ENCODE data around the gene KTN1.

Gene KTN1

DNA sequence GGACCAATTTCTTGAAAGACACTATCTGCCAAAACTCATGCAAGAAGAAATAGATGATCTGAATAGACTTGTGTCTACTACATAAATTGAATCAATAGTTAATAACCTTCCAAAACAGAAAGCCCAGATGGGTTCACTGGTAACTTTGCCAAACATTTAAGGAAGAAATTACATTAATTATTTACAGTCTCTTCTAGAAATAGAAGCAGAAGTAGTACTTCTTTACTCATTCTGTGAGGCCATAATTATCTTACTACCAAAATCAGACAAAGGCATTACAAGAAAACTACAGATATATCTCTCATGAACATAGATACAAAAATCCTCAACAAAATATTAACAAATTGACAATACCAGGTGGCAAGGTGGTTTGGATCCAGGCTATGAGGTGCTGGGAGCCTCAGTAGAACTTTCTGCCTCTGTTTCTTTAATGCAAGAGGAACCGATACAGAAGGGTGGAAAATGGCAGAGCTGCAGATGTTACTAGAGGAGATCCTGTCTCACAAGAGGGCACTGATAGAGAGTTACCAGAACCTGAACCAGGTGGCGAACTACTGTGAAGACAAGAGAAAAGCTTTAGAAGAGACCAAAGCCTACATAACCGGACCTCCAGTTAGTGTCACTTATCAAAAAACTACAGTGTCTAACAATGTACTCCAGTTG is 33.7 kb upstream of the KTN1 start:
- Histone ChIP-seq H3K27me3 (ENCODE audit: insufficient read depth, low read depth, severe bottlenecking) (no peaks in the 10 kb centered on the region), H3K27ac (no peak overlapping the region), H3K9me3 (ENCODE audit: severe bottlenecking) (no peaks in the 10 kb centered on the region), H3K36me3 (no peaks in the 10 kb centered on the region), H3K4me3 (ENCODE audit: low read depth, low read length) (no peak overlapping the region)
- DNase-seq, result no peak
- TF ChIP-seq, protein P1, sequence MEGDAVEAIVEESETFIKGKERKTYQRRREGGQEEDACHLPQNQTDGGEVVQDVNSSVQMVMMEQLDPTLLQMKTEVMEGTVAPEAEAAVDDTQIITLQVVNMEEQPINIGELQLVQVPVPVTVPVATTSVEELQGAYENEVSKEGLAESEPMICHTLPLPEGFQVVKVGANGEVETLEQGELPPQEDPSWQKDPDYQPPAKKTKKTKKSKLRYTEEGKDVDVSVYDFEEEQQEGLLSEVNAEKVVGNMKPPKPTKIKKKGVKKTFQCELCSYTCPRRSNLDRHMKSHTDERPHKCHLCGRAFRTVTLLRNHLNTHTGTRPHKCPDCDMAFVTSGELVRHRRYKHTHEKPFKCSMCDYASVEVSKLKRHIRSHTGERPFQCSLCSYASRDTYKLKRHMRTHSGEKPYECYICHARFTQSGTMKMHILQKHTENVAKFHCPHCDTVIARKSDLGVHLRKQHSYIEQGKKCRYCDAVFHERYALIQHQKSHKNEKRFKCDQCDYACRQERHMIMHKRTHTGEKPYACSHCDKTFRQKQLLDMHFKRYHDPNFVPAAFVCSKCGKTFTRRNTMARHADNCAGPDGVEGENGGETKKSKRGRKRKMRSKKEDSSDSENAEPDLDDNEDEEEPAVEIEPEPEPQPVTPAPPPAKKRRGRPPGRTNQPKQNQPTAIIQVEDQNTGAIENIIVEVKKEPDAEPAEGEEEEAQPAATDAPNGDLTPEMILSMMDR (IDR thresholded peaks at IDR 0.05; ENCODE audit: low read depth, low read length), result no peak

DNA sequence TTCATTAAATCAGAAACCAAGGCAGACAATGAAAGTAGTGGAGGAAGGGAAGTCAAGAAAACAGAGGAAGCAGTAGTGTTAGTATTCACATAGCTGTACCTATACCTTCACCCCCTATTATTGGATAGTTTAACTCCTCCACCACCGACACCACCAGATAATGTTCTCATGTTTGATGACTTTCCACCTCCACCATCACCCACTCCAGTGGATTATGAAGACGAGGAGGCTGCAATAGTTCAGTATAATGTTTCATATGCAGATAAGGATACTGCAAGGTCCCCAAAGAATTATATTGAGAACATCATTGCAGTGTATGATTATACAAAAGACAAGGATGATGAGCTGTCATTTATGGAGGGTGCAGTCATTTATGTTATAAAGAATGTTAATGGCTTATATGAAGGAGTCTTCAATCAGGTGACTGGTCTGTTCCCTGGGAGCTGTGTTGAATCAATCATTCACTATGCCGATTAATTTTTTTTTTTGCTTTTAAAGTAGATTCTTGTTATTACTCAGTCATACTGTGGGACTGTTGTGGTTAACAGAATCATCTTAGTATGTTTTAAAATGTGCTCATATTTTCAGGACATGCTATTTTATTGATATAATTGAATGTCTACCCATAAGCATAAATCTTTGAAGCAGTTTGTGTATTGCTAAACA is 32.2 kb upstream of the KTN1 start:
- DNase-seq, result no peak

DNA sequence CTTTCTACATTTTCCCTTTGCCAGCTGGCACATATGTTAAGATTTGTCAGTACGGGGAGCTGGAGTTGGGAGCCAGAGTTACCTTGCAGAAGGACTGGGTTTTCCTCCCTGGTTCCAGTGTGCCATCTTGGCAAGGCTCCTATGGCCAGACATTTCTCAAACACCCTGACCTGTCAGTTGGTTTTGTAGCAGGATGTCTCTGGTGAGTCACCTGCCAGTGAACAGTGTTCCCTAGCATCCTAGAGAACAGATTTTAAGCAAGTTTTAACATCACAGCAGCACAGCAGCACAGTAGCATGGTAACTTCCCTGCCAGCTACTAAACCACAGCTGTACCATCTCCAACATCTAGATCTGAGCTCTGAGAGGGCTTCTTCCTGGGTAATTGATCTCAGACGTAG is 26.2 kb upstream of the KTN1 start:
- DNase-seq, result no peak
- Histone ChIP-seq H3K27ac (no peak overlapping the region), H3K4me3 (ENCODE audit: low read depth, low read length) (no peak overlapping the region), H3K36me3 (no peaks in the 10 kb centered on the region), H3K9me3 (ENCODE audit: severe bottlenecking) (no peaks in the 10 kb centered on the region), H3K27me3 (ENCODE audit: insufficient read depth, low read depth, severe bottlenecking) (no peaks in the 10 kb centered on the region)
- TF ChIP-seq, protein P1 (IDR thresholded peaks at IDR 0.05; ENCODE audit: low read depth, low read length), result no peak

More for the DNA sequence above, 32.2 kb upstream of the KTN1 start:
- Histone ChIP-seq H3K27me3 (ENCODE audit: insufficient read depth, low read depth, severe bottlenecking) (no peaks in the 10 kb centered on the region), H3K9me3 (ENCODE audit: severe bottlenecking) (no peaks in the 10 kb centered on the region), H3K4me3 (ENCODE audit: low read depth, low read length) (no peak overlapping the region), H3K27ac (no peak overlapping the region), H3K36me3 (no peaks in the 10 kb centered on the region)
- TF ChIP-seq, protein P1 (IDR thresholded peaks at IDR 0.05; ENCODE audit: low read depth, low read length), result no peak

DNA sequence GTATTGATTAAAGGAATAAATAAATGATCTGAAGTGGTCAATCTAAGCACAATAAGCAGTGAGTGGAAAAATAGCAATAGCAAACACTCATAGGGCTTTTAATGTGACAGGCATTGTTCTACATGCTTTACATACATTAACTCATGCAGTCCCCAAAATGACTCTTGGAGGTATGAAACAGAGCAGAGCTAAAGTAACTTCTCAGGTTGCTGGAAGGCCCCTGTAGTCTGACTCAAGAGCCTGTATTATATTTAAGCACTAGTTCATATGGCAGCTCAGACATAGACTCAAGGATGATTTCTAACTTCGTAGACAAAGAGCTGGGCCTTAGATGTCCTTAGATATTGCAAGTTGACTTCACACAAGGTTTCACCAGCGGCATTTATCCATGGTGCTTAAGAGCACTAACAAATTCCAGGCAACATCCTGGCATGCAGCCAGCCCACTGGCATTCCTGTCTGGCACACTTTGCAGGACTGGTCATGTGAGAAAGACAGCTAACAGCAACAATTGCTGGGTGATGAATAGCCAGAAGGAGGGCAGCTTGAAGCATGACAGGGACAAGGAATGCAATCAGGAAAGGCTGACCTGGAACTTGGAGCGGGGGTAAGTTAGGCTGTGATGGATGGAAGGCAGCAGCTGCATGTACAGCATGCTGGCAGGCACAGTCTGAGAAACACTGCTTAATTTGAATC is 22.9 kb upstream of the KTN1 start:
- no peak for DNase-seq

DNA sequence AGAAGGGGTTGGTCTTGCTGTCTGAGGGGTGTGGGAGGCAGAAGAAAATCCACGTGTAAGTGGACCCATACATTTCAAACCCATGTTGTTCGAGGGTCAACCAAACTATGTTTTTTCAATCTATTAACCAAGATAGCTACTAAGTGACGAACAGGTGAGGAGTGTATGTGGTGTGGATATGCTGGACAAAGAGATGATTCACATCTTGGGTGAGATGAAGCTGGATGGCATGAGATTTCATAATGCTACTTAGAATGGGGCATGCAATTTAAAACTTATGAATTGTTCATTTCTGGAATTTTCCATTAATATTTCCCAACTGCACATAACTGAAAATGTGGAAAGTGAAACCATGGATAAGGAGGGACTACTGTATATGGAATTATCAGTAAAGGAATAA is 17.9 kb upstream of the KTN1 start:
- H3K36me3 ChIP-seq, result no peaks in the 10 kb centered on the region
- no peak for DNase-seq
- TF ChIP-seq, protein P1 (IDR thresholded peaks at IDR 0.05; ENCODE audit: low read depth, low read length), result no peak
- H3K27ac ChIP-seq, result no peak overlapping the region
- H3K9me3 ChIP-seq (ENCODE audit: severe bottlenecking), result no peaks in the 10 kb centered on the region
- H3K27me3 ChIP-seq (ENCODE audit: insufficient read depth, low read depth, severe bottlenecking), result no peaks in the 10 kb centered on the region
- no peak overlapping the region for H3K4me3 ChIP-seq (ENCODE audit: low read depth, low read length)

More for the DNA sequence above, 22.9 kb upstream of the KTN1 start:
- Histone ChIP-seq H3K27ac (no peak overlapping the region), H3K36me3 (no peaks in the 10 kb centered on the region), H3K9me3 (ENCODE audit: severe bottlenecking) (no peaks in the 10 kb centered on the region), H3K27me3 (ENCODE audit: insufficient read depth, low read depth, severe bottlenecking) (no peaks in the 10 kb centered on the region), H3K4me3 (ENCODE audit: low read depth, low read length) (no peak overlapping the region)
- TF ChIP-seq, protein P1 (IDR thresholded peaks at IDR 0.05; ENCODE audit: low read depth, low read length), result no peak
